HG03135 (cell line): ENCODE data around the gene KLF7.

ENCODE experiments used
- ATAC-seq: cut with Tn5 transposase; IDR thresholded peaks from one replicate; pipeline ENCODE4 v1.9.1; 2021; ENCODE audit warnings: mild to moderate bottlenecking, moderate library complexity; ENCODE audit not compliant: unreplicated experiment

The KLF7 gene

DNA sequence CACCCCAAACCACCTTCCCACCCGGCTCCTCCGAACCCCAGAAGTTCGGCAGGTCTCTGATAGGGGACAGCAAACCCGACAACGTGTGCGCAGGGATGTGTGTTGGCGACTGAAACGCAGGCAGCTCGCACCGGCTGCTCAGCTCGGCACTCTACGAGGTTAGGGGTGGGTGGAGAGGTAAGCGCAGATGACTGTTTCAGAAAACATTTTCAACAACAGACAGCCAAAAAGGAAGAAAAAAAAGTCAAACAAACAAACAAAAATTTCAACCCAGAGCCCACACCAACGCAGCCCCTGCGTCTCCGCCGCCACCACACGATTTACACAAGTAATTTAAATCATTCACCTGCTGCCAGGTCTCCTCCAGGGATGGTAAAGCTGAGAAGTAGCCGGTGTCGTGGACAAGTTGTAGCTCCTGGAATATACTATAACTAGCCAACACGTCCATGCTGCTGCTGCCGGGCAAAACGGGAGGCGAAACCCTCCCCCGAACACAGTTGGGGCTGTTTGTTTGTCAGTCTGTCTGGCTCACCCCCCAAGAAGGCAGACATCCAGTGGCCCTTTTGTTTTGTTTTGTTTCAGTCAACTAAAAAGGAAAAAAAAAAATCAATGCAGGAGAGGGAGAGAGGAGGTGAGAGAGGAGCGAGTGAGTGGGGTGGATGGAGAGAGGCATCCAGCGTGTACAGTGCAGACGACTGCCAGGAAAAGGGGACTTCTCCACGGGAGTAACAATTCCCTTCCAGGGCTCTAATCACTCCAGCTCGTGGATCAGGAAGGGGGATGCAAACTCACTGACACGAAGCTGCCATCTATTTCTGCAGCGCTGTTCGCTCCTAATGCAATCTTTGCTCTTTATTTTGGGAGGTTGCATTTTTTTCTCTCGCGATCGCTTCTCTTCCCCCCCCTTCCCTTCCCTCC, at the start of gene KLF7:
Gene KLF7 (minus strand): TSS at position 828 of the 918 bp plus-strand sequence. CDS start 380 bp downstream, at position 448.
- ATAC-seq = no peak

DNA sequence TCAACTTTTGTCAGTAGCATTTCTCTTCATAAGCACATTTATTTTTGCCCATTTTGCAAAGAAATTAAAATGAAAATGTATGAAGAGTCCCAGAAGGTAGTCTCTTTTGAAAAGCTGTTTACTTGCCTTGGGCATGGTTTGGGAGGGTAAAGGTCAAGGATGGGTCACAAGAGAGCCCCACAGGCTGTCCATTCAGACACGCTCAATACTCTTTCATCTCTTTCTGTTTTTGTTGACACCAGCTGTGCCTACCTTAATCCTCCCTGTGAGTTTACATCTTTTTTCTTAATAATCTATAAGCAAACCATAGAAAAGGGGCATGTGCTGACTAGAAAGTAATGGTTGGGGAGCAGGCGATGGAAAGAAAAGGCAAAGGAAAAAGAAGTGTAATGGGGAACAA, 49.6 kb upstream of the KLF7 start:
- no peak for ATAC-seq

DNA sequence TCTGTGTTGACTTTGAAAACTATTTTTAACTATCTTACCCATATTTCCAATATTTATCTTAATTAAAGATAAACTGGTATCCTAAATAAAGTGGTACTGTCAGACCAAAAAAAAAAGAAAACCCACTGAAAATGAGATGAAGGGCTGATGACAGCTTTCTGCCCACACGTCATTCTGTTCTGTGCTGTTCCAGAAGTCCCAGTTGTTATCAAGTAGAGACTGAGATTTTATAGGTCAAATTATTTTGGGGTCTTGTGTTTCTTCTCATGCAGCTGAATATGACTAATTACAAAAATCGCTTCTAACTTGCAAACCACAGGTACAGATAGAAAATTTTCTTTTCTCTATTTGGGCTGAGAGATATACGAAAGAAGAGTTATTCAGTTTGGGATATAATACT, 48.7 kb upstream of the KLF7 start:
- ATAC-seq = no peak

DNA sequence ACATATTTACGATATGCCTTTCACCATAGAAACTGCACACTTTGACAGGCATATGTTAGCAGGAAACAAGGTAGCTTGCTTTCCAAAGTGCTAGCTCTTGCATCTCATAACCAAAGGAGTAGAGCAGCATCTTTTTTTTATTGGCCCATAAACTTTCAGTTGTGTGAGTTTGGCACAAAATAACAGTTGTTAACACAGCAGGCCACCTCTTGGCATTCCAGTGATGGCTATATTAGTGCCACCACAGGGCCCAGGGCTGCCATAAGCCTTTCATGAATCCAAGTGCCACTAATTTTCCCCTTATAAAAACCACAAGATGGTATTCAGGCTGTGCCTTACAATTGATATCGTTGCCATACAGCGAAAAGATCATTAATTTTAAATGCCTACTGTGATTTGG, 40.3 kb upstream of the KLF7 start:
- ATAC-seq = no peak

DNA sequence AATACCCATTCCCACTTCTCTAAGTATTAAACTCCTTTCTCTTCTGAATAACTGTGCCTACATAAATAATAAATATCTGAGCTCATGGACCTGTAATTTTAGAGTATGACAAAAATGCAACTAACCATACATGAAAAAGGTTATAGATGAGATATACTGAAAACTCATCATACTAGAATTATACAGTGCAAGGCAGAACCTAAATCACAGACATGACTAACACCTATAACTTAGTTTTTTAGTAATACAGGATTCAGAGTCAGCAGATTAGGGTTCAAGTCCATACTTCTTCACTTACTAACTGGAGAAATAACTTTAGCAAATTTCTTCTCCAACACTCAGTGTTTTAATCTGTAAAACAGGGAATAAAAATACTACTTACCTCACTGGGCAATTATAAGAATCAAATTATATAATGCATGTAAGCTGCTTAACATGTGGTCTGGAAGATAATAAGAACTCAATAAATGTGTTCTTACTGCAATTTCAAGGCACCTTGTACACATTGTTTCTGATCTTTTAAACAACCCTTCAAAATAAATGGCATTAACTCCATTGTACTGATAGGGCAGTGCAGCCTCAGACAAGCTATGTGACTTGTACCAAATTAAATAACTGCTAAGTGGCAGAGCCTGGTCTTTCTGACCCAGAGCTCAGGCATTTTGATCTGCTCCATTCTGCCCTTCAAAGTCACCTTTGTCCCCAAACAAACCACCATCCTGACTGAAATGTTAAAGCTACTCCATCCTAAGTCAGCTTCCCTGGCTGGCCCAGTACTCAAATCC, 39.6 kb upstream of the KLF7 start:
- no peak for ATAC-seq

GRCh38 chr2:207203056-207203455, 37.3 kb upstream of the KLF7 start:
- ATAC-seq = no peak

DNA sequence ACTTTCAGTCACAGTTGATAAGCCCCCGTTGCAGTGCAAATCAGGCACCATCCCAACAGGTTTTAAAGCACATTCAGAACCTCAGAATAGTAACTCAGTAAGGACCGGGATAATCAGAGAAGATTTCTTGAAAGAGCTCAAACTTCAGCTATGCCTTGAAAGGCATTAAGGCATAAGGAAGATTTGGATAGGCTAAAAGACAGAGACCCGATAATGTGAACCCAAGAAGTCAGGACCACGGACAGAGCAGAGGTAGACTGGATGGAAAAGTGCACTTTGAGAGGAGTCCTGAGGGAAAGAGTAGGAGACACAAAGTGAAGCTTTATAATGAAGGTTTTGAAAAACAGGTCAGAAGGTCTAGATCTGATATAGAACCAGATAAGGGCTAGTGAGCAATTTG, 36.9 kb upstream of the KLF7 start:
- no peak for ATAC-seq

- ATAC-seq = no peak
Measured at GRCh38 chr2:207201416-207201815, 35.7 kb upstream of the KLF7 start.

DNA sequence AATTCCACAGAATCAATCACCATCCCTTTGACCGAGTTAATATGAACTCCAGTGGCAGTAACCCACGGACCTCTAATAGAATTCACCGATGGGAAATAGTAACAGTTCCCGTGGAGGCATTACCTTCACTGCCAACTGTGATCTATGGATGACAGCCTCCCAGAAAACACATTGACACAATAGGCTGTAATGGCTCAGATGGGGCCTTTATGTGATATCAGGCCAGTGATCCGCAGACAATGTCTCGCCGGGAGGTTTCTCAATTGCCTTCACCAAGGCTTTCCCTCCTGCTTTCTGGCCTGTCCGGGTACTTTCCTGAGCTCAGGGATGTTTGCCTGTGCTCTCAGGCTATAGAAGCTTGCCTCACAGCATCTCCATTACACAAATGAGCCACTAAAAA, 34.4 kb upstream of the KLF7 start:
- no peak for ATAC-seq

DNA sequence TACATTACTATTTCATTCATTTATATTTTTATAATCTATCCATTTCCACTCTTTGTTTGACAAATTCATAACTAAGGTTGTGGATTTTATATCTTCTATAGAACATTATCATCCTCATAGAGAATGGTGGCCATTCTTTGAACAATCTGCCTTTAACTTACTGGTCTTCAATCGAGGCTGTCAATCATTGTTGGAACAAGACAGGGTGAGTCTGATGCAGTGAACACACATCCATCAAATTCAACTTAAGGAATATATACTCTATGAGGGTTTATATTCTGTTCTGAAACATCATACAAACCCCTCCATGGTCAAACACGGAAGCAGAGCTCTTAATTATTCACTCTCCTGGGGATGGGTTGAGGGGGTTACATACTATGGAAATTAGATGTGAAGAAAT, 28.3 kb upstream of the KLF7 start:
- no peak for ATAC-seq

GRCh38 chr2:207188626-207189419, 23.1 kb upstream of the KLF7 start:
- no peak for ATAC-seq

- no peak for ATAC-seq
Measured at GRCh38 chr2:207185372-207185771, 19.6 kb upstream of the KLF7 start.

GRCh38 chr2:207184768-207185167, 19.0 kb upstream of the KLF7 start:
- ATAC-seq = no peak

GRCh38 chr2:207184348-207184747, 18.6 kb upstream of the KLF7 start:
- no peak for ATAC-seq

GRCh38 chr2:207183506-207183905, 17.8 kb upstream of the KLF7 start:
- ATAC-seq = no peak

DNA sequence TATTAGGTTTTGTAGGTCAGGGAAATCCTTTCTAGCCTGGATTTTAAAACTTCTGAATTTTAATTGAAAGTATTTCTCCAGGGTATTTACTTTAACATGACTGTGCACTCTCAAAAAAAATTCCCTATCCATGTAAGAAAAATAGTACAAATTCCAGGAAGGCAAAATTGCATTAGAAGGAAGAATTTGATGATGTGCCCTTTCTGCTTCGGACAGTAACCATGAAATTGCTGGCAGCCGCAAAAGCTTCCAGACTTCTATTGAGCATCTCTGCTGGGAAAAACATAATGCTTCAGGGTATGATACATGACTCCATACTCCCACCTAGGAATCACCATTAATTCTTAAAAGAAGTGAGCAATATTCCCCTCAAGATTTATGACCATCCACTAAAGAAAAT, 17.2 kb upstream of the KLF7 start:
- ATAC-seq = no peak

GRCh38 chr2:207181526-207182274, 16.0 kb upstream of the KLF7 start:
- ATAC-seq = no peak

- ATAC-seq = no peak
Measured at GRCh38 chr2:207180741-207181140, 15.0 kb upstream of the KLF7 start.

DNA sequence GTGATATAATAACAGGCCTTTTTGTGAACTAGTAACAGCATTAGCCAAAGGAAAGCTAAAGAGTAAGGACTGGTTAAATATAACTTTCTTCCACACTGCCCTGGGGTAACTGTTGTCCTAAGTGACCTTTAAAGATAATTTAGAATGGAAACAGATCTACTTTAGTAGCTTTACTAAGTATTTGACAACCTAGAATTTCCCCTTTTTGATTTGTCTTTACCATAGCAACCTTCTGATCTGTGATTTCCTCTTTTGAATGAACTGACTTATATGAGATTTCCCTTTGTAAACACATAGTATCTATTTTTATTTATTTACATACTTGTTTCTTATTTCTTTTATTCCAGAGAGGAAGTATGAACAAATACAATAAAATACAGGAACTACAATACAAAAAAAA, 10.5 kb upstream of the KLF7 start:
- no peak for ATAC-seq

GRCh38 chr2:207173641-207174040, 7.9 kb upstream of the KLF7 start:
- no peak for ATAC-seq
